ENCODE measurements around the gene FBXO15. TPM values are rescaled to one million over a fixed set of nuclear protein-coding genes. Genes with fewer than 3 reads are reported as not detected.
A peak's percentile ranks its signal among the peaks of the same experiment; 100 is the strongest.

Gene FBXO15
- total RNA-seq, 1 donor from 2014 or later, result 0.76 TPM

GRCh38 chr18:74124642-74125041 lies 23.0 kb downstream of the FBXO15 start:
- Mint-ChIP-seq H3K4me3 (ENCODE audit: unreplicated experiment) (no peak overlapping the region), H3K27ac (ENCODE audit: unreplicated experiment) (no peak overlapping the region), H3K9me3 (ENCODE audit: unreplicated experiment) (no peaks in the 10 kb centered on the region), H3K36me3 (ENCODE audit: unreplicated experiment) (no peaks in the 10 kb centered on the region), H3K27me3 (ENCODE audit: unreplicated experiment) (no peaks in the 10 kb centered on the region), H3K4me1 (ENCODE audit: low read depth, unreplicated experiment) (no peaks in the 10 kb centered on the region)
- no peak for TF ChIP-seq CTCF (IDR thresholded peaks at IDR 0.05; ENCODE audit: partially characterized antibody, unreplicated experiment)
- no peak for DNase-seq

- H3K36me3 Mint-ChIP-seq (ENCODE audit: unreplicated experiment), result no peaks in the 10 kb centered on the region
- no peaks in the 10 kb centered on the region for H3K4me1 Mint-ChIP-seq (ENCODE audit: low read depth, unreplicated experiment)
- no peak for DNase-seq
- no peaks in the 10 kb centered on the region for H3K9me3 Mint-ChIP-seq (ENCODE audit: unreplicated experiment)
- no peak overlapping the region for H3K27ac Mint-ChIP-seq (ENCODE audit: unreplicated experiment)
- H3K4me3 Mint-ChIP-seq (ENCODE audit: unreplicated experiment), result no peak overlapping the region
- H3K27me3 Mint-ChIP-seq (ENCODE audit: unreplicated experiment), result no peaks in the 10 kb centered on the region
- TF ChIP-seq CTCF (IDR thresholded peaks at IDR 0.05; ENCODE audit: partially characterized antibody, unreplicated experiment), result no peak
These were observed 24.4 kb downstream of the FBXO15 start for GRCh38 chr18:74123200-74123599.

- Mint-ChIP-seq H3K9me3 (ENCODE audit: unreplicated experiment) (no peaks in the 10 kb centered on the region), H3K4me3 (ENCODE audit: unreplicated experiment) (no peak overlapping the region), H3K27ac (ENCODE audit: unreplicated experiment) (no peak overlapping the region)
These were observed 30.7 kb downstream of the FBXO15 start for GRCh38 chr18:74116633-74117554.

GRCh38 chr18:74115046-74115445 lies 32.6 kb downstream of the FBXO15 start:
- H3K4me1 Mint-ChIP-seq (ENCODE audit: low read depth, unreplicated experiment), result no peaks in the 10 kb centered on the region
- no peak overlapping the region for H3K4me3 Mint-ChIP-seq (ENCODE audit: unreplicated experiment)
- no peak overlapping the region for H3K27ac Mint-ChIP-seq (ENCODE audit: unreplicated experiment)
- DNase-seq, result no peak
- peaks cover 5% of the 10 kb centered on the region for H3K36me3 Mint-ChIP-seq (ENCODE audit: unreplicated experiment)
- no peak for TF ChIP-seq CTCF (IDR thresholded peaks at IDR 0.05; ENCODE audit: partially characterized antibody, unreplicated experiment)
- no peaks in the 10 kb centered on the region for H3K27me3 Mint-ChIP-seq (ENCODE audit: unreplicated experiment)
- H3K9me3 Mint-ChIP-seq (ENCODE audit: unreplicated experiment), result no peaks in the 10 kb centered on the region

More at GRCh38 chr18:74116633-74117554, 30.7 kb downstream of the FBXO15 start:
- H3K4me1 Mint-ChIP-seq (ENCODE audit: low read depth, unreplicated experiment), result no peaks in the 10 kb centered on the region
- no peaks in the 10 kb centered on the region for H3K27me3 Mint-ChIP-seq (ENCODE audit: unreplicated experiment)
- H3K36me3 Mint-ChIP-seq (ENCODE audit: unreplicated experiment), result peaks cover 5% of the 10 kb centered on the region
- peak; percentile 48 for TF ChIP-seq CTCF (IDR thresholded peaks at IDR 0.05; ENCODE audit: partially characterized antibody, unreplicated experiment)
- no peak for DNase-seq

- Mint-ChIP-seq H3K27ac (ENCODE audit: unreplicated experiment) (no peak overlapping the region), H3K4me3 (ENCODE audit: unreplicated experiment) (no peak overlapping the region), H3K4me1 (ENCODE audit: low read depth, unreplicated experiment) (no peaks in the 10 kb centered on the region), H3K9me3 (ENCODE audit: unreplicated experiment) (no peaks in the 10 kb centered on the region), H3K36me3 (ENCODE audit: unreplicated experiment) (peaks cover 5% of the 10 kb centered on the region), H3K27me3 (ENCODE audit: unreplicated experiment) (no peaks in the 10 kb centered on the region)
- TF ChIP-seq CTCF (IDR thresholded peaks at IDR 0.05; ENCODE audit: partially characterized antibody, unreplicated experiment), result no peak
- DNase-seq, result no peak
These were observed 33.5 kb downstream of the FBXO15 start for GRCh38 chr18:74114116-74114515.

Data from glutamatergic neuron (in vitro differentiated cells).